Ovary (tissue), 9 donors: Measurements from ENCODE around the gene EMSY. TPM values are rescaled to one million over a fixed set of nuclear protein-coding genes. Genes with fewer than 3 reads are reported as not detected.

Experiments used
- DNase-seq, 5 donors: peaks; one replicate each; pipeline ENCODE4 v3.0.0-alpha.2; 2019 to 2020
- H3K27ac ChIP-seq, 2 donors: fragments of 200-600 bp; one replicate each; pipeline versions ENCODE4 v1.5.1 to v1.8.0; 2019 to 2022
- H3K27me3 ChIP-seq: fragments of 200-600 bp; one replicate; pipeline ENCODE4 v1.8.0; 2022
- H3K36me3 ChIP-seq: fragments of 200-600 bp; sonication (generic); one replicate; pipeline ENCODE4 v1.5.1; 2019
- H3K4me1 ChIP-seq: one replicate; pipeline ENCODE4 v1.8.1; 2013; ENCODE audit warnings: mild to moderate bottlenecking, moderate library complexity; ENCODE audit not compliant: insufficient read depth
- H3K4me3 ChIP-seq: fragments of 200-600 bp; sonication (generic); one replicate; pipeline ENCODE4 v1.5.1; 2017
- H3K9me3 ChIP-seq, 2 donors: fragments of 200-600 bp in 1 of 2; sonication (generic) in 1 of 2; one replicate each; pipeline versions ENCODE4 v1.5.1 to v1.8.1; 2013 to 2019; ENCODE audit warnings: mild to moderate bottlenecking in 1 of 2, moderate library complexity in 1 of 2
- EP300 ChIP-seq: sonication (generic); formaldehyde crosslinking; IDR thresholded peaks from one replicate; pipeline ENCODE4 v1.6.1; 2017; ENCODE audit warnings: antibody characterized with exemption
- POLR2A ChIP-seq: fragments of 450-650 bp; IDR thresholded peaks from one replicate; pipeline ENCODE4 v1.6.1; 2017; ENCODE audit warnings: antibody characterized with exemption, mild to moderate bottlenecking, moderate library complexity
- WGBS, 3 donors: extraction: QIAGEN DNeasy Blood & Tissue Kit in 1 of 3; methylation state at CpG; one replicate each; pipeline versions ENCODE4 v1.1.5 to v1.1.7; 2013 to 2017; 5-methylcytosine and 5-hydroxymethylcytosine counted together
- intact Hi-C, 4 donors: fragments of 100-400 bp; cut with DNase I; formaldehyde crosslinking; loops; one replicate each; pipeline versions ENCODE4 v1.11.0 to v1.15.1; 2022 to 2023
- polyA plus RNA-seq, 2 donors: library from polyadenylated mRNA; stranded (reverse); fragments of 200-250 nt in 1 of 2; fragments of 350-450 nt in 1 of 2; fragmentation: Illumina TruSeq in 1 of 2; extraction: RNeasy Lipid Tissue Mini Kit (QIAGEN cat#74804) in 1 of 2; gene quantifications; one replicate each; pipeline ENCODE4 v1.2.3, GENCODE V29; 2013 to 2014
- total RNA-seq, 7 donors: library from RNA; depleted of rRNA in 2 of 7; stranded (reverse); fragments of >200 nt in 2 of 7; fragmentation: NEBNext Ultra II Directional in 3 of 7; extraction: Animal tissue kit (Norgen Biotek cat#: 25700) in 3 of 7; gene quantifications; one replicate each; pipeline versions ENCODE4 v1.1.0 to v1.2.4, GENCODE V29; 2016 to 2023
- TF ChIP-seq, protein P1 (sequence below), 3 donors: fragments of 450-650 bp in 2 of 3; fragments of 200-600 bp in 1 of 3; IDR thresholded peaks; one replicate each; pipeline versions ENCODE4 v1.5.1 to v1.8.0; 2016 to 2022; ENCODE audit warnings: antibody characterized with exemption in 3 of 3, mild to moderate bottlenecking in 1 of 3
- donor health status: DM: no; HTN: no; CAD: no; lungs with moderate emphysema.
- donor health status: DM: no; HTN: no; CAD: no.
- donor health status: Bipolar disorder and iron deficiency.
- donor health status: DM: yes; HTN: yes; CAD: no.
- donor health status: DM: no; HTN: no; CAD: no.
- donor health status: DM: yes; HTN: yes; CAD: no.

Gene EMSY
- total and polyA plus RNA-seq, 9 donors: 8.8 to 56.0 (median 28.7) TPM

DNA sequence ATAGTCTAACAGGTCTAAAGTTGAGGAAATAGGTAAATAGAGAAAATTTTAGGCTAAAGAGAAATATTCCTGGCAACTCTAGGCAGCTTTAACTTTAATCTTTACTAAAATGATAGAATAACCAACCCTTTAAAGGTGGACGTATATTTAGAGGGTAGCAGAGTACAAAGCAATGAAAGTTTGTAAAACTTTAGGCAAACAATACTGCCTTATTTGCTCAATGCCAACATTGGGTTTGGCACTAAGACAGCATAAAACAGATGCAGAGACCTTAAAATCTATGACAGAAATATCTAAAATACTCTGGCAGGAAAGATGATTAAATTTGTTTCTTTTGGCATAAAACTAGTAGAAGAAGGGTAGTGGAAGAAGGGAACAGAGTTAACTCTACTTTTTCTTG, 70.7 kb downstream of the EMSY start:
- no peaks in the 10 kb centered on the region for H3K9me3 ChIP-seq
- no peak for DNase-seq
- H3K4me1 ChIP-seq: peaks cover 2% of the 10 kb centered on the region
- no peaks in the 10 kb centered on the region for H3K36me3 ChIP-seq
- H3K4me3 ChIP-seq: no peak overlapping the region
- no peak overlapping the region for H3K27ac ChIP-seq
- 76 to 85% (median 81%) methylated on average over 1 of the region's 1 CpG for WGBS, 3 donors
- intact Hi-C loops: no loop called here
- TF ChIP-seq EP300: no peak
- TF ChIP-seq POLR2A: no peak
- TF ChIP-seq, protein P1, sequence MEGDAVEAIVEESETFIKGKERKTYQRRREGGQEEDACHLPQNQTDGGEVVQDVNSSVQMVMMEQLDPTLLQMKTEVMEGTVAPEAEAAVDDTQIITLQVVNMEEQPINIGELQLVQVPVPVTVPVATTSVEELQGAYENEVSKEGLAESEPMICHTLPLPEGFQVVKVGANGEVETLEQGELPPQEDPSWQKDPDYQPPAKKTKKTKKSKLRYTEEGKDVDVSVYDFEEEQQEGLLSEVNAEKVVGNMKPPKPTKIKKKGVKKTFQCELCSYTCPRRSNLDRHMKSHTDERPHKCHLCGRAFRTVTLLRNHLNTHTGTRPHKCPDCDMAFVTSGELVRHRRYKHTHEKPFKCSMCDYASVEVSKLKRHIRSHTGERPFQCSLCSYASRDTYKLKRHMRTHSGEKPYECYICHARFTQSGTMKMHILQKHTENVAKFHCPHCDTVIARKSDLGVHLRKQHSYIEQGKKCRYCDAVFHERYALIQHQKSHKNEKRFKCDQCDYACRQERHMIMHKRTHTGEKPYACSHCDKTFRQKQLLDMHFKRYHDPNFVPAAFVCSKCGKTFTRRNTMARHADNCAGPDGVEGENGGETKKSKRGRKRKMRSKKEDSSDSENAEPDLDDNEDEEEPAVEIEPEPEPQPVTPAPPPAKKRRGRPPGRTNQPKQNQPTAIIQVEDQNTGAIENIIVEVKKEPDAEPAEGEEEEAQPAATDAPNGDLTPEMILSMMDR (IDR thresholded peaks at IDR 0.05): no peak
- H3K27me3 ChIP-seq: no peaks in the 10 kb centered on the region

- Histone ChIP-seq H3K4me3 (no peak overlapping the region), H3K4me1 (no peaks in the 10 kb centered on the region), H3K27ac (no peak overlapping the region), H3K9me3 (no peaks in the 10 kb centered on the region), H3K27me3 (no peaks in the 10 kb centered on the region), H3K36me3 (no peaks in the 10 kb centered on the region)
- no peak for DNase-seq
- TF ChIP-seq, protein P1 (IDR thresholded peaks at IDR 0.05): no peak
- TF ChIP-seq POLR2A: no peak
- TF ChIP-seq EP300: no peak
- intact Hi-C loops: no loop called here
- 73 to 76% (median 76%) methylated on average over 5 of the region's 5 CpGs for WGBS, 3 donors
Observed at GRCh38 chr11:76523147-76523546, 78.3 kb downstream of the EMSY start.

DNA sequence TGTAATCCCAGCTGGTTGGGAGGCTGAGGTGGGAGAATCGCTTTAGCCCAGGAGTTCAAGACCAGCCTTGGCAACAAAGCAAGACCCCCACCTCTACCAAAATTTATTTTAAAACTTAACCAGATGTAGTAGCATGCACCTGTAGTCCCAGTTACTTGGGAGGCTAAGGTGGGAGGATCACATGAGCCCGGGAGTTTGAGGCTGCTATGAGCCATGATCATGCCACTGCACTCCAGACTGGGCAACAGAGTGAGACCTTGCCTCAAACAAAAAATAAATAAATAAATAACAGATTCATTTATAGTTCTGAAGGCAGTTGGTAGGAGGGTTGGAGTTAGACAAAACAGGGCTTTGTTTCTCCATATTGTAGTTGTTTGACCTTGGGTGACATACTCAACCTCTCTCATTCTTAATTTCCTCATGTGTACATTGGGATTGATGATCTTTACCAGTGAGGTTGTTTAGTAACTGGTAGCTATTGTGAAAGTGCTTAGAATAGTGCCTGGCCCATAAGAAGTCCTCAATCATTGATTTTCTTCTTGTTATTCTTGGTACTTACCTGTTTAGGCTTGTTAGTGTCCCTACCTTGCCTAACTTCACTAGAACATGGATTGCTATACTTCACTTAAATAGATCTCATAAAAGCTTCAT, 79.1 kb downstream of the EMSY start:
- no peaks in the 10 kb centered on the region for H3K36me3 ChIP-seq
- H3K4me3 ChIP-seq: no peak overlapping the region

GRCh38 chr11:76524461-76524860, 79.6 kb downstream of the EMSY start:
- no peaks in the 10 kb centered on the region for H3K9me3 ChIP-seq
- WGBS, 3 donors: 86 to 92% (median 91%) methylated on average over 4 of the region's 4 CpGs
- intact Hi-C loops: no loop called here
- no peak for DNase-seq
- H3K36me3 ChIP-seq: no peaks in the 10 kb centered on the region
- no peaks in the 10 kb centered on the region for H3K4me1 ChIP-seq
- H3K4me3 ChIP-seq: no peak overlapping the region
- no peaks in the 10 kb centered on the region for H3K27me3 ChIP-seq
- no peak for TF ChIP-seq EP300
- TF ChIP-seq, protein P1 (IDR thresholded peaks at IDR 0.05): no peak
- TF ChIP-seq POLR2A: no peak
- H3K27ac ChIP-seq: no peak overlapping the region

More for the DNA sequence above, 79.1 kb downstream of the EMSY start:
- H3K27ac ChIP-seq: no peak overlapping the region
- no peak for DNase-seq
- H3K4me1 ChIP-seq: no peaks in the 10 kb centered on the region
- intact Hi-C loops: no loop called here
- 97 to 99% (median 98%) methylated on average over 2 of the region's 2 CpGs for WGBS, 3 donors
- no peaks in the 10 kb centered on the region for H3K9me3 ChIP-seq
- H3K27me3 ChIP-seq: no peaks in the 10 kb centered on the region
- TF ChIP-seq, protein P1 (IDR thresholded peaks at IDR 0.05): no peak
- TF ChIP-seq EP300 (no peak), POLR2A (no peak)
